Left lung (tissue), 10 donors: ENCODE results near the gene MAN1C1. TPM values are rescaled to one million over a fixed set of nuclear protein-coding genes. Genes with fewer than 3 reads are reported as not detected.

Source experiments
- ATAC-seq: fragments of 200-7000 bp; cut with Tn5 transposase; one replicate; pipeline ENCODE4 v1.9.1; 2020; ENCODE audit warnings: moderate library complexity
- DNase-seq, 4 donors: peaks; one replicate each; pipeline ENCODE4 v3.0.0-alpha.2; 2013 to 2020
- H3K27ac ChIP-seq, 2 donors: fragments of 200-600 bp; sonication (generic) in 1 of 2; one replicate each; pipeline versions ENCODE4 v1.5.0 to v1.8.0; 2020 to 2021
- H3K27me3 ChIP-seq, 2 donors: fragments of 200-600 bp; sonication (generic) in 1 of 2; one replicate each; pipeline versions ENCODE4 v1.5.0 to v1.8.0; 2020 to 2021
- H3K36me3 ChIP-seq, 2 donors: fragments of 200-600 bp; sonication (generic) in 1 of 2; one replicate each; pipeline versions ENCODE4 v1.5.0 to v1.8.0; 2020 to 2021
- H3K4me1 ChIP-seq, 2 donors: fragments of 200-600 bp; one replicate each; pipeline ENCODE4 v1.8.0; 2021
- H3K4me3 ChIP-seq, 2 donors: fragments of 200-600 bp; sonication (generic) in 1 of 2; one replicate each; pipeline versions ENCODE4 v1.5.0 to v1.8.0; 2020 to 2021; ENCODE audit warnings: mild to moderate bottlenecking in 1 of 2
- H3K9me3 ChIP-seq, 2 donors: fragments of 200-600 bp; sonication (generic) in 1 of 2; one replicate each; pipeline versions ENCODE4 v1.5.0 to v1.8.0; 2020 to 2021
- intact Hi-C, 2 donors: fragments of 100-400 bp; cut with DNase I; formaldehyde crosslinking; loops; one replicate each; pipeline versions ENCODE4 v1.11.2 to v1.14.2; 2022
- polyA plus RNA-seq, 6 donors: library from polyadenylated mRNA; unstranded; fragments of 120-200 nt; gene quantifications; one replicate each; pipeline ENCODE4 v1.2.1, GENCODE V29; 2013; ENCODE audit not compliant: insufficient read length in 6 of 6
- total RNA-seq, 2 donors: library from RNA; stranded (reverse); fragmentation: NEBNext Ultra II Directional; extraction: Animal tissue kit (Norgen Biotek cat#: 25700); gene quantifications; one replicate each; pipeline ENCODE4 v1.2.1, GENCODE V29; 2021
- TF ChIP-seq, protein P1 (sequence below), 2 donors: fragments of 200-600 bp; sonication (generic) in 1 of 2; IDR thresholded peaks; one replicate each; pipeline versions ENCODE4 v1.5.0 to v1.8.0; 2021; ENCODE audit warnings: antibody characterized with exemption in 2 of 2
- donor health status: DM: no; HTN: yes; CAD: no.
- donor health status: DM: no; HTN: no; CAD: no.

MAN1C1 gene
- total and polyA plus RNA-seq, 8 donors, result 14.9 to 20.3 (median 16.1) TPM

DNA sequence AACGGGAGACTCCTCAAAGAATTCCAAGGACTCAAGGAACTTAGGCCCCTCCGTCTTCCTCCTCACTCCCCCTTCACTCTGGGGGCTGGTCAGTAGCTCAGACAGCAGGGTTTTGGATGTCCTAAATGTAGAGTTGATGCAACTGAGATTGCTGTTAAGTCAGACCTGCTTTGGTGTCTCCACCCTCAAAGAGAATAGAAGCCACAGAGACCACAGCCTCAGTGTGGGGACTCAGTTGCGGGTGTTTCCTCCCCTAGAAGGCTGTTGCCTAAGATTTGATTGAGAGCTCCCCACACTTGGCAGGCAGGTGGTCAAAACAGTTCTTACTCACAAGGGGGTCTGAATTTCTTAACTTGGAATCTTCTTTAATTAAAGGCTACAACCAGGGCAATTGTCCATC lies 7.6 kb downstream of the MAN1C1 start:
- TF ChIP-seq, protein P1, sequence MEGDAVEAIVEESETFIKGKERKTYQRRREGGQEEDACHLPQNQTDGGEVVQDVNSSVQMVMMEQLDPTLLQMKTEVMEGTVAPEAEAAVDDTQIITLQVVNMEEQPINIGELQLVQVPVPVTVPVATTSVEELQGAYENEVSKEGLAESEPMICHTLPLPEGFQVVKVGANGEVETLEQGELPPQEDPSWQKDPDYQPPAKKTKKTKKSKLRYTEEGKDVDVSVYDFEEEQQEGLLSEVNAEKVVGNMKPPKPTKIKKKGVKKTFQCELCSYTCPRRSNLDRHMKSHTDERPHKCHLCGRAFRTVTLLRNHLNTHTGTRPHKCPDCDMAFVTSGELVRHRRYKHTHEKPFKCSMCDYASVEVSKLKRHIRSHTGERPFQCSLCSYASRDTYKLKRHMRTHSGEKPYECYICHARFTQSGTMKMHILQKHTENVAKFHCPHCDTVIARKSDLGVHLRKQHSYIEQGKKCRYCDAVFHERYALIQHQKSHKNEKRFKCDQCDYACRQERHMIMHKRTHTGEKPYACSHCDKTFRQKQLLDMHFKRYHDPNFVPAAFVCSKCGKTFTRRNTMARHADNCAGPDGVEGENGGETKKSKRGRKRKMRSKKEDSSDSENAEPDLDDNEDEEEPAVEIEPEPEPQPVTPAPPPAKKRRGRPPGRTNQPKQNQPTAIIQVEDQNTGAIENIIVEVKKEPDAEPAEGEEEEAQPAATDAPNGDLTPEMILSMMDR (IDR thresholded peaks at IDR 0.05), result no peak
- Histone ChIP-seq H3K27me3 (no peaks in the 10 kb centered on the region), H3K27ac (no peak overlapping the region), H3K9me3 (no peaks in the 10 kb centered on the region), H3K36me3 (no peaks in the 10 kb centered on the region), H3K4me3 (no peak overlapping the region), H3K4me1 (peaks cover 0 to 12% of the 10 kb centered on the region in 2 donors)
- no peak for ATAC-seq
- DNase-seq, result no peak
- intact Hi-C loops, result no loop called here

DNA sequence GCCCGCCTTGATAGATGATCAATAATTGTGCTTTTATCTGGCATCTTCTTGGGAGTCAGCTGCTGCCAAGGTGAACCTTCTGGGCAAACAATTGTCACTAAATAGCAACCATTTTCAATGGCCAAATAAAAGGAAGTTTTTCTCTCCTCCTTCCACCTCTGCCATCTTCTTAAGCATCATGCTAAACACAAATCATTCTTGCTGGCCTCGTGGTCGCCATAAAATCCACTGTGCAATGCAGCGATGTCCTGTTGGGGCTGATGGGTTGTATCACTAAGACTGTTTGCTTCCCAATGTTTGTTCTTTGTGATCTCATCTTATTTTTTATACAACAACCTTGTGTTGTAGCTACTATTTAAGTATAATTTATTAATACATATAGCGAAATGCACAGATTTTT lies 8.0 kb downstream of the MAN1C1 start:
- H3K4me3 ChIP-seq, result no peak overlapping the region
- TF ChIP-seq, protein P1 (IDR thresholded peaks at IDR 0.05), result no peak
- H3K27me3 ChIP-seq, result no peaks in the 10 kb centered on the region
- intact Hi-C loops, result no loop called here
- DNase-seq (no peak), ATAC-seq (no peak)
- H3K4me1 ChIP-seq, result peaks cover 0 to 8% of the 10 kb centered on the region in 2 donors
- no peaks in the 10 kb centered on the region for H3K36me3 ChIP-seq
- H3K27ac ChIP-seq, result no peak overlapping the region
- no peaks in the 10 kb centered on the region for H3K9me3 ChIP-seq

GRCh38 chr1:25626018-25626417 lies 9.4 kb downstream of the MAN1C1 start:
- ATAC-seq (no peak), DNase-seq (no peak)
- no peaks in the 10 kb centered on the region for H3K27me3 ChIP-seq
- no peak overlapping the region for H3K27ac ChIP-seq
- no peak overlapping the region for H3K4me3 ChIP-seq
- H3K9me3 ChIP-seq, result no peaks in the 10 kb centered on the region
- H3K4me1 ChIP-seq, result peaks cover 0 to 5% of the 10 kb centered on the region in 2 donors
- H3K36me3 ChIP-seq, result no peaks in the 10 kb centered on the region
- intact Hi-C loops, result no loop called here
- TF ChIP-seq, protein P1 (IDR thresholded peaks at IDR 0.05), result no peak

GRCh38 chr1:25628741-25629421 lies 12.3 kb downstream of the MAN1C1 start:
- TF ChIP-seq, protein P1 (IDR thresholded peaks at IDR 0.05), result no peak
- no peaks in the 10 kb centered on the region for H3K27me3 ChIP-seq
- no peak for DNase-seq
- no peaks in the 10 kb centered on the region for H3K9me3 ChIP-seq
- peaks cover 0 to 17% of the 10 kb centered on the region in 2 donors for H3K4me1 ChIP-seq
- no peak for ATAC-seq
- no peak overlapping the region for H3K27ac ChIP-seq
- intact Hi-C loops, result no loop called here
- H3K36me3 ChIP-seq, result no peaks in the 10 kb centered on the region
- no peak overlapping the region for H3K4me3 ChIP-seq

GRCh38 chr1:25629836-25630235 lies 13.2 kb downstream of the MAN1C1 start:
- Histone ChIP-seq H3K9me3 (no peaks in the 10 kb centered on the region), H3K27me3 (no peaks in the 10 kb centered on the region), H3K27ac (no peak overlapping the region), H3K4me1 (peaks cover 0 to 17% of the 10 kb centered on the region in 2 donors), H3K36me3 (no peaks in the 10 kb centered on the region), H3K4me3 (no peak overlapping the region)
- no peak for DNase-seq
- intact Hi-C loops, result no loop called here
- no peak for ATAC-seq
- TF ChIP-seq, protein P1 (IDR thresholded peaks at IDR 0.05), result no peak
